Neural progenitor cell (in vitro differentiated cells): ENCODE data around the gene ING3. TPM values are rescaled to one million over a fixed set of nuclear protein-coding genes. Genes with fewer than 3 reads are reported as not detected.
A peak's percentile ranks its signal among the peaks of the same experiment; 100 is the strongest.

Source experiments
- DNase-seq: peaks from one replicate; pipeline ENCODE4 v3.0.0-alpha.2; 2016; ENCODE audit warnings: low spot score
- H2AFZ ChIP-seq: fragments of 200-600 bp; sonication (generic); replicated peaks from 2 replicates; pipeline ENCODE4 v1.6.1; 2016; ENCODE audit warnings: antibody characterized with exemption
- H3F3A ChIP-seq: fragments of 200-600 bp; sonication (generic); 2 replicates; pipeline ENCODE4 v1.6.1; 2016; ENCODE audit warnings: antibody characterized with exemption, low read depth
- H3K27ac ChIP-seq: fragments of 200-600 bp; sonication (generic); 2 replicates; pipeline ENCODE4 v1.5.1; 2016; ENCODE audit warnings: mild to moderate bottlenecking
- H3K27me3 ChIP-seq: fragments of 200-600 bp; sonication (generic); 2 replicates; pipeline ENCODE4 v1.6.1; 2016; ENCODE audit warnings: mild to moderate bottlenecking, moderate library complexity
- H3K36me3 ChIP-seq: fragments of 200-600 bp; sonication (generic); 2 replicates; pipeline ENCODE4 v1.5.1; 2016
- H3K4me1 ChIP-seq: fragments of 200-600 bp; sonication (generic); 2 replicates; pipeline ENCODE4 v1.6.1; 2016; ENCODE audit warnings: mixed run types
- H3K4me2 ChIP-seq: fragments of 200-600 bp; sonication (generic); 2 replicates; pipeline ENCODE4 v1.6.1; 2016
- H3K4me3 ChIP-seq: fragments of 200-600 bp; sonication (generic); 2 replicates; pipeline ENCODE4 v1.5.1; 2016
- H3K79me2 ChIP-seq: fragments of 200-600 bp; sonication (generic); 2 replicates; pipeline ENCODE4 v1.6.1; 2016; ENCODE audit warnings: low read depth
- H3K9ac ChIP-seq: fragments of 200-600 bp; sonication (generic); 2 replicates; pipeline ENCODE4 v1.6.1; 2016
- H3K9me3 ChIP-seq: fragments of 200-600 bp; sonication (generic); 2 replicates; pipeline ENCODE4 v1.5.1; 2016; ENCODE audit warnings: low read depth
- H4K20me1 ChIP-seq: fragments of 200-600 bp; sonication (generic); 2 replicates; pipeline ENCODE4 v1.6.1; 2016; ENCODE audit warnings: low read depth
- H3K27ac Mint-ChIP-seq: 3 replicates; pipeline ENCODE4 v1.8.0; 2021; ENCODE audit warnings: mixed read lengths
- H3K27me3 Mint-ChIP-seq: 2 replicates; pipeline ENCODE4 v1.8.0; 2022; ENCODE audit warnings: low read depth, mild to moderate bottlenecking, inconsistent platforms, moderate library complexity, mixed read lengths; ENCODE audit not compliant: insufficient read depth
- H3K36me3 Mint-ChIP-seq: 3 replicates; pipeline ENCODE4 v1.8.0; 2021; ENCODE audit warnings: mixed read lengths
- H3K4me1 Mint-ChIP-seq: 3 replicates; pipeline ENCODE4 v1.8.0; 2021; ENCODE audit warnings: mixed read lengths
- H3K4me3 Mint-ChIP-seq: 3 replicates; pipeline ENCODE4 v1.8.0; 2021; ENCODE audit warnings: mild to moderate bottlenecking, moderate library complexity, mixed read lengths
- H3K9me3 Mint-ChIP-seq: 3 replicates; pipeline ENCODE4 v1.8.0; 2020; ENCODE audit warnings: mixed read lengths
- CTCF ChIP-seq: fragments of 200-600 bp; sonication (generic); IDR thresholded peaks from 2 replicates; pipeline ENCODE4 v1.5.1; 2017; ENCODE audit warnings: antibody characterized with exemption, mild to moderate bottlenecking
- EZH2 ChIP-seq: fragments of 200-600 bp; sonication (generic); IDR thresholded peaks from 2 replicates; pipeline ENCODE4 v1.6.1; 2017; ENCODE audit warnings: antibody characterized with exemption, mild to moderate bottlenecking, moderate library complexity
- EZH2phosphoT487 ChIP-seq: fragments of 200-600 bp; sonication (generic); IDR thresholded peaks from 2 replicates; pipeline ENCODE4 v1.6.1; 2017; ENCODE audit warnings: antibody characterized with exemption
- small RNA-seq: library from RNA; depleted of rRNA; stranded (forward); fragments of <200 nt; gene quantifications from one replicate; pipeline ENCODE3, GENCODE V24; 2015
- total RNA-seq: library from RNA; depleted of rRNA; stranded (reverse); fragments of >200 nt; gene quantifications from 2 replicates; pipeline ENCODE4 v1.2.3, GENCODE V29; 2015; ENCODE audit warnings: low replicate concordance

ING3 gene
- total RNA-seq, 1 donor from 2014 or later = 32.0 TPM

- Histone ChIP-seq H4K20me1 (no peaks in the 10 kb centered on the region), H3K27me3 (no peaks in the 10 kb centered on the region), H3K4me1 (peaks cover 8% of the 10 kb centered on the region), H3K4me3 (no peak overlapping the region), H3K27ac (no peak overlapping the region), H3F3A (no peaks in the 10 kb centered on the region), H3K36me3 (no peaks in the 10 kb centered on the region), H3K79me2 (no peaks in the 10 kb centered on the region), H3K9ac (no peak overlapping the region), H3K4me2 (no peak overlapping the region), H3K9me3 (no peaks in the 10 kb centered on the region), H2AFZ (peak overlapping the region; percentile 26)
- Mint-ChIP-seq H3K9me3 (no peaks in the 10 kb centered on the region), H3K27ac (no peak overlapping the region), H3K4me1 (peaks cover 5% of the 10 kb centered on the region), H3K4me3 (no peak overlapping the region), H3K36me3 (no peaks in the 10 kb centered on the region), H3K27me3 (no peaks in the 10 kb centered on the region)
- TF ChIP-seq CTCF (no peak), EZH2 (no peak), EZH2phosphoT487 (no peak)
- no peak for DNase-seq
Measured at GRCh38 chr7:121024611-121025010, 74.0 kb downstream of the ING3 start.

GRCh38 chr7:121026159-121026558 lies 75.6 kb downstream of the ING3 start:
- Histone ChIP-seq H3K79me2 (no peaks in the 10 kb centered on the region), H3K4me2 (no peak overlapping the region), H3K4me1 (peaks cover 8% of the 10 kb centered on the region), H3K9me3 (no peaks in the 10 kb centered on the region), H2AFZ (no peak overlapping the region), H3K36me3 (no peaks in the 10 kb centered on the region), H3K9ac (no peak overlapping the region), H4K20me1 (no peaks in the 10 kb centered on the region), H3K27me3 (no peaks in the 10 kb centered on the region), H3K27ac (no peak overlapping the region), H3K4me3 (no peak overlapping the region), H3F3A (no peaks in the 10 kb centered on the region)
- Mint-ChIP-seq H3K4me1 (peaks cover 5% of the 10 kb centered on the region), H3K27ac (no peak overlapping the region), H3K9me3 (no peaks in the 10 kb centered on the region), H3K4me3 (no peak overlapping the region), H3K36me3 (no peaks in the 10 kb centered on the region), H3K27me3 (no peaks in the 10 kb centered on the region)
- TF ChIP-seq CTCF (no peak), EZH2phosphoT487 (no peak), EZH2 (no peak)
- DNase-seq = no peak

- Mint-ChIP-seq H3K27ac (no peak overlapping the region), H3K36me3 (no peaks in the 10 kb centered on the region), H3K4me3 (no peak overlapping the region), H3K4me1 (peaks cover 5% of the 10 kb centered on the region), H3K9me3 (no peaks in the 10 kb centered on the region), H3K27me3 (no peaks in the 10 kb centered on the region)
- Histone ChIP-seq H3K4me3 (no peak overlapping the region), H3K9me3 (no peaks in the 10 kb centered on the region), H3K9ac (no peak overlapping the region), H2AFZ (no peak overlapping the region), H3K36me3 (no peaks in the 10 kb centered on the region), H3K4me2 (no peak overlapping the region), H3K4me1 (peaks cover 8% of the 10 kb centered on the region), H3K79me2 (no peaks in the 10 kb centered on the region), H3F3A (no peaks in the 10 kb centered on the region), H4K20me1 (no peaks in the 10 kb centered on the region), H3K27ac (no peak overlapping the region), H3K27me3 (no peaks in the 10 kb centered on the region)
- DNase-seq = no peak
- TF ChIP-seq EZH2phosphoT487 (no peak), CTCF (no peak), EZH2 (no peak)
Measured at GRCh38 chr7:121026577-121027111, 76.1 kb downstream of the ING3 start.

Small RNAs within 50 kb of the gene (small RNA-seq; reads per million reads assigned to genes)
- gene RNA5SP240 = not detected

Other genes with a start within 250 kb of the ING3 start
- 17.3 and 26.7 TPM in 2 replicates for gene TSPAN12, start 92.6 kb upstream of the ING3 start, total RNA-seq
- gene CPED1, start 37.9 kb downstream of the ING3 start, total RNA-seq = not detected in 2 replicates